HepG2 (cell line): ENCODE measurements around the gene JDP2. TPM values are rescaled to one million over a fixed set of nuclear protein-coding genes. Genes with fewer than 3 reads are reported as not detected.

Experiments
- ESRRA ChIP-seq: sonication (generic); formaldehyde crosslinking; IDR thresholded peaks from 2 replicates; pipeline ENCODE4 v1.5.1; 2020; ENCODE audit warnings: mild to moderate bottlenecking, low read depth, missing genetic modification reagents
- ETV5 ChIP-seq: IDR thresholded peaks from 2 replicates; pipeline ENCODE4 v1.6.1; 2018; ENCODE audit warnings: missing biosample characterization, missing genetic modification reagents, inconsistent platforms, borderline replicate concordance
- FLYWCH1 ChIP-seq: sonication (generic); formaldehyde crosslinking; IDR thresholded peaks from 2 replicates; pipeline ENCODE4 v1.8.1; 2023; ENCODE audit warnings: mild to moderate bottlenecking, missing genetic modification reagents
- GATAD1 ChIP-seq: IDR thresholded peaks from 2 replicates; pipeline ENCODE4 v1.6.1; 2016; ENCODE audit warnings: missing genetic modification reagents, missing compliant biosample characterization
- HMG20B ChIP-seq: conservative IDR thresholded peaks from 2 replicates; pipeline ENCODE4 v1.6.1; 2016; ENCODE audit warnings: missing genetic modification reagents, missing compliant biosample characterization
- NFATC3 ChIP-seq: sonication (generic); formaldehyde crosslinking; IDR thresholded peaks from 2 replicates; pipeline ENCODE4 v1.5.1; 2020; ENCODE audit warnings: mild to moderate bottlenecking, missing genetic modification reagents
- RCOR2 ChIP-seq: IDR thresholded peaks from 2 replicates; pipeline ENCODE4 v1.6.1; 2016; ENCODE audit warnings: missing biosample characterization, missing genetic modification reagents
- REST ChIP-seq, 2 experiments: IDR thresholded peaks; 2 replicates each; pipeline ENCODE4 v1.6.1; 2011 to 2012; ENCODE audit warnings: low read length in 2 of 2, borderline replicate concordance in 1 of 2, low read depth in 1 of 2, mild to moderate bottlenecking in 1 of 2, moderate library complexity in 1 of 2
- SP4 ChIP-seq: sonication (generic); formaldehyde crosslinking; IDR thresholded peaks from 2 replicates; pipeline ENCODE4 v1.8.1; 2023; ENCODE audit warnings: mild to moderate bottlenecking, missing genetic modification reagents
- TARDBP ChIP-seq: sonication (generic); formaldehyde crosslinking; IDR thresholded peaks from 2 replicates; pipeline ENCODE4 v1.8.0; 2022; ENCODE audit warnings: mild to moderate bottlenecking, missing genetic modification reagents
- ZNF142 ChIP-seq: sonication (generic); formaldehyde crosslinking; IDR thresholded peaks from 2 replicates; pipeline ENCODE4 v1.4.0; 2020; ENCODE audit warnings: missing genetic modification reagents
- ZNF326 ChIP-seq: sonication (generic); formaldehyde crosslinking; IDR thresholded peaks from 2 replicates; pipeline ENCODE4 v1.4.0; 2020; ENCODE audit warnings: missing genetic modification reagents, borderline replicate concordance
- ZNF556 ChIP-seq: sonication (generic); formaldehyde crosslinking; IDR thresholded peaks from 2 replicates; pipeline ENCODE4 v1.4.0; 2020; ENCODE audit warnings: mild to moderate bottlenecking, missing genetic modification reagents, borderline replicate concordance
- polyA plus RNA-seq, 8 experiments: library from polyadenylated mRNA; depleted of rRNA in 3 of 8; stranded (reverse) in 7 of 8; unstranded in 1 of 8; fragments of >200 nt; fragmentation: Illumina TruSeq in 4 of 8; extraction: Trizol in 4 of 8; gene quantifications; 2 replicates each; pipeline versions ENCODE4 v1.2.1 to v1.2.3, GENCODE V29; 2011 to 2016; ENCODE audit warnings: low read depth in 4 of 8, missing spikeins in 1 of 8, mixed read lengths in 1 of 8; ENCODE audit not compliant: insufficient read depth in 1 of 8
- total RNA-seq, 5 experiments: library from RNA; depleted of rRNA; stranded (reverse); fragments of >200 nt; fragmentation: Illumina TruSeq; extraction: Trizol; gene quantifications; 2 replicates each; pipeline ENCODE4 v1.2.3, GENCODE V29; 2016; ENCODE audit warnings: low read depth in 1 of 5
- TF ChIP-seq, protein P1 (sequence below): sonication (generic); formaldehyde crosslinking; IDR thresholded peaks from 2 replicates; pipeline ENCODE4 v1.4.0; 2020; ENCODE audit warnings: missing genetic modification reagents, borderline replicate concordance

JDP2 gene
- total and polyA plus RNA-seq, 2 of the 13 experiments (the other 11 are each of a cell fraction or from before 2014, with no cell fraction given), result 8.0 to 8.9 TPM

DNA sequence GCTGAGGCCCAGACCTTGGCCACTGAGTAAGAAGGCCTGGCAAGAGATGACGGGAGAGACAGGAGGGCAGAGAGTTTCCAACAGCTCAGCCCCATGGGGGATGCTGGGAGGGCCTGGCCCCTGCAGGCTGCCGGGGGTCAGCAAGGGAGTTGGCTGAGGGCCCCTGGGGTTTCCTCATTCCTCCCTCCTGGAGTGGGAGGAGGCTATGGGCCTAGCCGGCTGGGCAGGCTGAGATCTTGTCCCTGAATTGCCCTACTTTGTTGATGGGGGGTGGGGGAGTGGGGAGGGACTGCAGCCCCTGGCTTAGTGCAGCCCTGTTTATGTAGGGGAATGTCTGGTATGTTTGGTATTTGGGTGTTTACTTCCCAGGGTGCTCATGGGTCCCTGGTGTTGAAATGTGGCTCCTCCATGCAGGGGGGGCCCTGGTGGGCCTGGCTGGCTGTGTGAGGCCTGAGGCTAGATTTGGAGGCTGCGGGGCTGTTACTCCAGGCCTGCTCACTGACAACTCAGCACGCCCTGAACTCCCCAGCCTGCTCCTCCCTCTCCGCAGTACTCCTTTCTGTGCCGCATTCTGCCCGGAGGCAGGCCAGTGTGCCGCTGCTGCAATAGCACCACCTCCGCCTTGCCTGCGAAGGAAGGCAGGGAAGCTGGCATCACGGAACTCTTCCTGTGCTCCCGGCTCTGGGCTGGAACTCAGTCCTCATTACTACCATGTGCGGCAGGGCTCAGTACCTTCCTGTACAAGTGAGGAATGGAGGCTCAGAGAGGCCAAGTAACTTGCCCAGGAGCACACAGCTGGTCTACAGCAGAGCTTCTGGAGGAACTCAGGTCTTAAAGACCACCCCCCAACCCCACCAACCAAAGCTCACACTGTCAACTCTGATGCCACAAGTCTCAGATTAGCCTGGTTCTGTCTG is 25.3 kb downstream of the JDP2 start (continued):
- TF ChIP-seq ZNF142 (CRISPR knock-in tag) (no peak), HMG20B (CRISPR knock-in tag) (no peak), TARDBP (CRISPR knock-in tag) (peak; percentile 65; the same call in 1 of the 2 replicates), NFATC3 (CRISPR knock-in tag) (no peak), FLYWCH1 (no peak), ETV5 (CRISPR knock-in tag) (no peak), ZNF326 (CRISPR knock-in tag) (no peak), ZNF556 (no peak), ESRRA (CRISPR knock-in tag) (no peak), SP4 (CRISPR knock-in tag) (no peak), REST (IDR thresholded peaks at IDR 0.05; ENCODE audit: borderline replicate concordance in 1 of 2, low read depth in 1 of 2, low read length in 2 of 2) (no peak), RCOR2 (no peak), GATAD1 (CRISPR knock-in tag) (no peak)
- TF ChIP-seq, protein P1, sequence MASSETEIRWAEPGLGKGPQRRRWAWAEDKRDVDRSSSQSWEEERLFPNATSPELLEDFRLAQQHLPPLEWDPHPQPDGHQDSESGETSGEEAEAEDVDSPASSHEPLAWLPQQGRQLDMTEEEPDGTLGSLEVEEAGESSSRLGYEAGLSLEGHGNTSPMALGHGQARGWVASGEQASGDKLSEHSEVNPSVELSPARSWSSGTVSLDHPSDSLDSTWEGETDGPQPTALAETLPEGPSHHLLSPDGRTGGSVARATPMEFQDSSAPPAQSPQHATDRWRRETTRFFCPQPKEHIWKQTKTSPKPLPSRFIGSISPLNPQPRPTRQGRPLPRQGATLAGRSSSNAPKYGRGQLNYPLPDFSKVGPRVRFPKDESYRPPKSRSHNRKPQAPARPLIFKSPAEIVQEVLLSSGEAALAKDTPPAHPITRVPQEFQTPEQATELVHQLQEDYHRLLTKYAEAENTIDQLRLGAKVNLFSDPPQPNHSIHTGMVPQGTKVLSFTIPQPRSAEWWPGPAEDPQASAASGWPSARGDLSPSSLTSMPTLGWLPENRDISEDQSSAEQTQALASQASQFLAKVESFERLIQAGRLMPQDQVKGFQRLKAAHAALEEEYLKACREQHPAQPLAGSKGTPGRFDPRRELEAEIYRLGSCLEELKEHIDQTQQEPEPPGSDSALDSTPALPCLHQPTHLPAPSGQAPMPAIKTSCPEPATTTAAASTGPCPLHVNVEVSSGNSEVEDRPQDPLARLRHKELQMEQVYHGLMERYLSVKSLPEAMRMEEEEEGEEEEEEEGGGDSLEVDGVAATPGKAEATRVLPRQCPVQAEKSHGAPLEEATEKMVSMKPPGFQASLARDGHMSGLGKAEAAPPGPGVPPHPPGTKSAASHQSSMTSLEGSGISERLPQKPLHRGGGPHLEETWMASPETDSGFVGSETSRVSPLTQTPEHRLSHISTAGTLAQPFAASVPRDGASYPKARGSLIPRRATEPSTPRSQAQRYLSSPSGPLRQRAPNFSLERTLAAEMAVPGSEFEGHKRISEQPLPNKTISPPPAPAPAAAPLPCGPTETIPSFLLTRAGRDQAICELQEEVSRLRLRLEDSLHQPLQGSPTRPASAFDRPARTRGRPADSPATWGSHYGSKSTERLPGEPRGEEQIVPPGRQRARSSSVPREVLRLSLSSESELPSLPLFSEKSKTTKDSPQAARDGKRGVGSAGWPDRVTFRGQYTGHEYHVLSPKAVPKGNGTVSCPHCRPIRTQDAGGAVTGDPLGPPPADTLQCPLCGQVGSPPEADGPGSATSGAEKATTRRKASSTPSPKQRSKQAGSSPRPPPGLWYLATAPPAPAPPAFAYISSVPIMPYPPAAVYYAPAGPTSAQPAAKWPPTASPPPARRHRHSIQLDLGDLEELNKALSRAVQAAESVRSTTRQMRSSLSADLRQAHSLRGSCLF (CRISPR knock-in tag), result no peak
